ENCODE results near the gene THAP8. TPM values are rescaled to one million over a fixed set of nuclear protein-coding genes. Genes with fewer than 3 reads are reported as not detected.

Gene THAP8
- total and polyA plus RNA-seq, 2 donors (not counting 3 experiments of a cell fraction or from before 2014, with no cell fraction given), result 2.9 to 6.6 TPM

DNA sequence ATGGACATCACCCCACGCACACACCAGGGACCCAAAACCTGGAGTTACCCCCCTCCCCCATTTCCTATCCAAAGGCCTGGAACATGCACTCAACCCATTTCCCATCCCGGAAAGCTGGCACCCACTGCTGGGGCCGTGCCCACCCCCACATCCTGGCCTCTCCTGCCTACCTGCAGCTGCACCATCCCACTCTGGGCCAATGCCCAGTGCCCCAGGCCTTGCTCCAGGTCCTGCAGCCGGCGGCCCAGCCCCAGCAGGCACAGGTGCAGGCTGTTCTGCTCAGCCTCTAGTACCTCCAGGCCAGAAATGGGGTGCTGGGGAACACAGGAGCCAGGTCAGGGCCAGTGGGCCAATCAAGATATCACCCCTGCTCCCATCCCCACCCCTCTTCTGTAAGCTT is 47.1 kb downstream of the THAP8 start:
- TF ChIP-seq EZH2 (IDR thresholded peaks at IDR 0.05; ENCODE audit: borderline replicate concordance, low read depth, low read length, severe bottlenecking), result no peak
- TF ChIP-seq FOS (IDR thresholded peaks at IDR 0.05; ENCODE audit: borderline replicate concordance, insufficient read depth, low read length), result no peak
- TF ChIP-seq, protein P1, sequence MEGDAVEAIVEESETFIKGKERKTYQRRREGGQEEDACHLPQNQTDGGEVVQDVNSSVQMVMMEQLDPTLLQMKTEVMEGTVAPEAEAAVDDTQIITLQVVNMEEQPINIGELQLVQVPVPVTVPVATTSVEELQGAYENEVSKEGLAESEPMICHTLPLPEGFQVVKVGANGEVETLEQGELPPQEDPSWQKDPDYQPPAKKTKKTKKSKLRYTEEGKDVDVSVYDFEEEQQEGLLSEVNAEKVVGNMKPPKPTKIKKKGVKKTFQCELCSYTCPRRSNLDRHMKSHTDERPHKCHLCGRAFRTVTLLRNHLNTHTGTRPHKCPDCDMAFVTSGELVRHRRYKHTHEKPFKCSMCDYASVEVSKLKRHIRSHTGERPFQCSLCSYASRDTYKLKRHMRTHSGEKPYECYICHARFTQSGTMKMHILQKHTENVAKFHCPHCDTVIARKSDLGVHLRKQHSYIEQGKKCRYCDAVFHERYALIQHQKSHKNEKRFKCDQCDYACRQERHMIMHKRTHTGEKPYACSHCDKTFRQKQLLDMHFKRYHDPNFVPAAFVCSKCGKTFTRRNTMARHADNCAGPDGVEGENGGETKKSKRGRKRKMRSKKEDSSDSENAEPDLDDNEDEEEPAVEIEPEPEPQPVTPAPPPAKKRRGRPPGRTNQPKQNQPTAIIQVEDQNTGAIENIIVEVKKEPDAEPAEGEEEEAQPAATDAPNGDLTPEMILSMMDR (IDR thresholded peaks at IDR 0.05; ENCODE audit: extremely low read depth in 1 of 2, insufficient read depth in 1 of 2, low read depth in 1 of 2, low read length in 2 of 2), result no peak
- TF ChIP-seq GATA2 (IDR thresholded peaks at IDR 0.05; ENCODE audit: insufficient read depth, insufficient read length, low read depth, low read length), result no peak
- TF ChIP-seq POLR2AphosphoS5 (IDR thresholded peaks at IDR 0.05; ENCODE audit: insufficient read depth, low read depth, low read length), result no peak
- TF ChIP-seq, protein P2, sequence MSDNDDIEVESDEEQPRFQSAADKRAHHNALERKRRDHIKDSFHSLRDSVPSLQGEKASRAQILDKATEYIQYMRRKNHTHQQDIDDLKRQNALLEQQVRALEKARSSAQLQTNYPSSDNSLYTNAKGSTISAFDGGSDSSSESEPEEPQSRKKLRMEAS (IDR thresholded peaks at IDR 0.05; ENCODE audit: insufficient read depth, insufficient read length), result no peak
- TF ChIP-seq MYC (IDR thresholded peaks at IDR 0.05; ENCODE audit: low read depth, low read length), result no peak
- no peak for TF ChIP-seq JUN (IDR thresholded peaks at IDR 0.05; ENCODE audit: borderline replicate concordance, insufficient read depth, insufficient read length, low read depth)
- TF ChIP-seq POLR2A (IDR thresholded peaks at IDR 0.05; ENCODE audit: low read depth, low read length), result no peak
- Histone ChIP-seq H3K79me2 (ENCODE audit: control insufficient read depth, insufficient read depth, low read length) (no peaks in the 10 kb centered on the region), H3K36me3 (ENCODE audit: control insufficient read depth in 2 of 2, extremely low read depth in 1 of 2, insufficient read depth in 2 of 2, low read length in 2 of 2) (no peaks in the 10 kb centered on the region), H3K9me1 (replicated peaks; ENCODE audit: control insufficient read depth, extremely low read depth, insufficient read depth, low read length) (no peaks in the 10 kb centered on the region), H3K4me3 (replicated peaks in 1 of 3; ENCODE audit: insufficient read depth in 1 of 3, low read depth in 1 of 3, low read length in 3 of 3) (no peak overlapping the region), H4K20me1 (replicated peaks; ENCODE audit: control insufficient read depth, extremely low read depth, insufficient read depth, low read length) (no peaks in the 10 kb centered on the region), H3K27me3 (ENCODE audit: control insufficient read depth in 2 of 2, insufficient read depth in 2 of 2, low read length in 2 of 2) (no peaks in the 10 kb centered on the region), H3K27ac (ENCODE audit: insufficient read depth, low read depth, low read length) (no peak overlapping the region), H3K4me2 (ENCODE audit: insufficient read depth, low read length) (no peak overlapping the region), H3K4me1 (ENCODE audit: control insufficient read depth, extremely low read depth, insufficient read depth, low read length) (peaks cover 5% of the 10 kb centered on the region), H2AFZ (ENCODE audit: low read depth, low read length) (no peak overlapping the region), H3K9me3 (replicated peaks; ENCODE audit: control insufficient read depth, insufficient read depth, low read length) (no peaks in the 10 kb centered on the region), H3K9ac (replicated peaks; ENCODE audit: extremely low read depth, insufficient read depth, low read length) (no peak overlapping the region)
- BruUV-seq (replicated peaks), result no TSS peak
- intact Hi-C loops (cut with micrococcal nuclease) (no loop called here), dilution Hi-C loops (cut with MboI; ENCODE audit: extremely low pct_ligation_motif_present, low sequenced_read_pairs) (no loop called here)
- FAIRE-seq (no peak), DNase-seq (ENCODE audit: low read depth, low spot score) (no peak)
- POLR2A ChIA-PET, result no interaction called here
- CTCF ChIA-PET, result no interaction called here
